Upper lobe of left lung (tissue), 6 donors: ENCODE results near the gene SRSF6. TPM values are rescaled to one million over a fixed set of nuclear protein-coding genes. Genes with fewer than 3 reads are reported as not detected.

ENCODE experiments used
- ATAC-seq, 2 donors: fragments of 200-7000 bp; cut with Tn5 transposase; one replicate each; pipeline ENCODE4 v1.9.1; 2022; ENCODE audit warnings: mild to moderate bottlenecking in 2 of 2, moderate library complexity in 2 of 2; ENCODE audit not compliant: low FRiP score in 2 of 2
- DNase-seq, 2 donors: peaks; one replicate each; pipeline ENCODE4 v3.0.0-alpha.2; 2019 to 2020
- H3K27ac ChIP-seq, 4 donors: fragments of 200-600 bp; sonication (generic); one replicate each; pipeline ENCODE4 v1.5.1; 2016 to 2019
- H3K27me3 ChIP-seq, 4 donors: fragments of 200-600 bp; sonication (generic); one replicate each; pipeline ENCODE4 v1.5.1; 2017 to 2019
- H3K36me3 ChIP-seq, 4 donors: fragments of 200-600 bp; sonication (generic); one replicate each; pipeline ENCODE4 v1.5.1; 2016 to 2019
- H3K4me1 ChIP-seq, 4 donors: fragments of 200-600 bp; sonication (generic); one replicate each; pipeline ENCODE4 v1.5.1; 2018 to 2019
- H3K4me3 ChIP-seq, 4 donors: fragments of 200-600 bp; sonication (generic); one replicate each; pipeline ENCODE4 v1.5.1; 2017 to 2019; ENCODE audit warnings: mild to moderate bottlenecking in 2 of 4, moderate library complexity in 1 of 4
- H3K9me3 ChIP-seq, 4 donors: fragments of 200-600 bp; sonication (generic); one replicate each; pipeline ENCODE4 v1.5.1; 2018 to 2019
- CTCF ChIP-seq, 6 experiments: fragments of 450-650 bp in 4 of 6; fragments of 200-600 bp in 2 of 6; sonication (generic) in 2 of 6; IDR thresholded peaks; one replicate each; pipeline ENCODE4 v1.5.1; 2016 to 2019; ENCODE audit warnings: antibody characterized with exemption in 6 of 6
- EP300 ChIP-seq, 4 donors: sonication (generic); formaldehyde crosslinking; IDR thresholded peaks; one replicate each; pipeline ENCODE4 v1.5.1; 2017; ENCODE audit warnings: antibody characterized with exemption in 4 of 4, control low read depth in 2 of 4
- POLR2A ChIP-seq, 4 donors: fragments of 450-650 bp; IDR thresholded peaks; one replicate each; pipeline ENCODE4 v1.5.1; 2016 to 2017; ENCODE audit warnings: antibody characterized with exemption in 4 of 4, mild to moderate bottlenecking in 2 of 4
- POLR2AphosphoS5 ChIP-seq, 2 donors: sonication (generic); formaldehyde crosslinking; IDR thresholded peaks; one replicate each; pipeline ENCODE4 v1.5.1; 2017; ENCODE audit warnings: antibody characterized with exemption in 2 of 2
- WGBS, 2 donors: methylation state at CpG; one replicate each; pipeline ENCODE4 v1.1.5; 2017 to 2018; 5-methylcytosine and 5-hydroxymethylcytosine counted together
- total RNA-seq, 6 donors: library from RNA; depleted of rRNA in 4 of 6; stranded (reverse); fragments of >200 nt in 4 of 6; gene quantifications; one replicate each; pipeline versions ENCODE4 v1.1.0 to v1.2.1, GENCODE V29; 2016 to 2021
- donor health status: DM: no; HTN: no; CAD: no; lungs with moderate emphysema.
- donor health status: DM: no; HTN: yes; CAD: no; lungs with severe emphysema.

The SRSF6 gene
- 100 to 1,000 TPM in 1 of 6 donors, 10 to 100 TPM in 5; 48.4 to 147 (median 93.2) TPM for total RNA-seq

GRCh38 chr20:43457640-43458421 lies at the start of gene SRSF6:
TSS of gene SRSF6 (plus strand) at chr20:43457896. CDS start at chr20:43458034, 138 bp downstream.
- Histone ChIP-seq H3K36me3 (peaks cover 28 to 39% (median 30%) of the 10 kb centered on the region in 4 donors), H3K4me3 (peak within 1 kb of the TSS; percentile 69 to 97 (median 86)), H3K27me3 (no peaks in the 10 kb centered on the region), H3K9me3 (no peaks in the 10 kb centered on the region), H3K4me1 (peaks cover 14 to 27% (median 16%) of the 10 kb centered on the region in 4 donors), H3K27ac (peak within 1 kb of the TSS; percentile 99 to 100 (median 100))
- DNase-seq (peak; percentile 95 to 100), ATAC-seq (peak; percentile 98 to 99)
- TF ChIP-seq EP300 (IDR thresholded peaks at IDR 0.05) (no peak), POLR2AphosphoS5 (IDR thresholded peaks at IDR 0.05) (peak; percentile 98 to 99), POLR2A (IDR thresholded peaks at IDR 0.05) (peak; percentile 98 to 99 (median 98)), CTCF (IDR thresholded peaks at IDR 0.05) (peak in 4 of 6 experiments; percentile 3 to 14 (median 11))
- WGBS, 2 donors: 0 to 2% methylated on average over 29 to 53 of the region's 101 CpGs

GRCh38 chr20:43408848-43409576 lies 48.7 kb upstream of the SRSF6 start:
- TF ChIP-seq POLR2A (IDR thresholded peaks at IDR 0.05): no peak
- no peak for TF ChIP-seq EP300 (IDR thresholded peaks at IDR 0.05)
- TF ChIP-seq CTCF (IDR thresholded peaks at IDR 0.05): peak in 4 of 6 experiments; percentile 24 to 54 (median 36)
- no peak for TF ChIP-seq POLR2AphosphoS5 (IDR thresholded peaks at IDR 0.05)
- Histone ChIP-seq H3K4me3 (no peak overlapping the region), H3K27me3 (no peaks in the 10 kb centered on the region), H3K4me1 (no peaks in the 10 kb centered on the region), H3K36me3 (no peaks in the 10 kb centered on the region), H3K9me3 (peaks cover 0 to 9% (median 6%) of the 10 kb centered on the region in 4 donors), H3K27ac (no peak overlapping the region)
- ATAC-seq: no peak
- WGBS, 2 donors: 27 to 28% methylated on average over 11 of the region's 11 CpGs
- DNase-seq: no peak

GRCh38 chr20:43409577-43409913 lies 48.2 kb upstream of the SRSF6 start:
- H3K27ac ChIP-seq: no peak overlapping the region
- peaks cover 0 to 9% (median 6%) of the 10 kb centered on the region in 4 donors for H3K9me3 ChIP-seq
- TF ChIP-seq EP300 (IDR thresholded peaks at IDR 0.05) (no peak), POLR2A (IDR thresholded peaks at IDR 0.05) (no peak), POLR2AphosphoS5 (IDR thresholded peaks at IDR 0.05) (no peak), CTCF (IDR thresholded peaks at IDR 0.05) (no peak)
- DNase-seq (no peak), ATAC-seq (no peak)
- H3K27me3 ChIP-seq: no peaks in the 10 kb centered on the region
- WGBS, 2 donors: 64% methylated on average over 2 of the region's 2 CpGs
- H3K36me3 ChIP-seq: no peaks in the 10 kb centered on the region
- no peak overlapping the region for H3K4me3 ChIP-seq
- H3K4me1 ChIP-seq: no peaks in the 10 kb centered on the region

- Histone ChIP-seq H3K4me3 (no peak overlapping the region), H3K9me3 (peaks cover 12 to 26% (median 19%) of the 10 kb centered on the region in 4 donors), H3K27me3 (no peaks in the 10 kb centered on the region), H3K27ac (no peak overlapping the region), H3K36me3 (no peaks in the 10 kb centered on the region), H3K4me1 (no peaks in the 10 kb centered on the region)
- peak in 1 of 2 donors; percentile 34 for DNase-seq
- TF ChIP-seq POLR2AphosphoS5 (IDR thresholded peaks at IDR 0.05) (no peak), EP300 (IDR thresholded peaks at IDR 0.05) (no peak), POLR2A (IDR thresholded peaks at IDR 0.05) (no peak), CTCF (IDR thresholded peaks at IDR 0.05) (no peak)
- ATAC-seq: peak; percentile 31 to 62
- 71 to 80% methylated on average over 8 to 12 of the region's 12 CpGs for WGBS, 2 donors
These were observed 41.9 kb upstream of the SRSF6 start for GRCh38 chr20:43415661-43416430.
